Spinal cord (tissue), 10 donors: Measurements from ENCODE around the gene ASIC2. TPM values are rescaled to one million over a fixed set of nuclear protein-coding genes. Genes with fewer than 3 reads are reported as not detected.

ENCODE experiments used
- DNase-seq, 6 donors: peaks; one replicate each; pipeline versions ENCODE4 v3.0.0 to v3.0.0-alpha.2; 2013 to 2015; ENCODE audit warnings: low spot score in 6 of 6, low read depth in 4 of 6
- H3K27ac ChIP-seq: one replicate; pipeline ENCODE4 v1.5.1; 2013; ENCODE audit warnings: low read depth, low read length, control low read depth
- H3K27me3 ChIP-seq: one replicate; pipeline ENCODE4 v1.6.1; 2013; ENCODE audit warnings: low read length; ENCODE audit not compliant: control insufficient read depth, insufficient read depth
- H3K36me3 ChIP-seq: one replicate; pipeline ENCODE4 v1.6.1; 2013; ENCODE audit warnings: low read length; ENCODE audit not compliant: control insufficient read depth, insufficient read depth
- H3K4me1 ChIP-seq: one replicate; pipeline ENCODE4 v1.6.1; 2013; ENCODE audit warnings: low read length; ENCODE audit not compliant: control insufficient read depth, insufficient read depth
- H3K4me3 ChIP-seq: one replicate; pipeline ENCODE4 v1.5.1; 2013; ENCODE audit warnings: low read depth, low read length, control low read depth
- H3K9me3 ChIP-seq: one replicate; pipeline ENCODE4 v1.6.1; 2013; ENCODE audit warnings: low read length; ENCODE audit not compliant: control insufficient read depth, insufficient read depth
- WGBS: methylation state at CpG from one replicate; pipeline ENCODE4 v1.1.5; 2013; ENCODE audit warnings: missing lambda C conversion rate; ENCODE audit not compliant: insufficient coverage; 5-methylcytosine and 5-hydroxymethylcytosine counted together
- polyA plus RNA-seq, 2 donors: library from polyadenylated mRNA; unstranded; fragments of 120-200 nt; gene quantifications; one replicate each; pipeline ENCODE4 v1.2.1, GENCODE V29; 2013; ENCODE audit not compliant: insufficient read length in 2 of 2
- total RNA-seq, 2 donors: library from RNA; depleted of rRNA in 1 of 2; stranded (reverse); fragments of 120-200 nt in 1 of 2; fragments of >200 nt in 1 of 2; gene quantifications; one replicate each; pipeline versions ENCODE4 v1.2.3 to v1.2.4, GENCODE V29; 2013 to 2014
- donor health status: healthy.

ASIC2 gene
- total and polyA plus RNA-seq, 4 donors, result 6.7 to 44.2 (median 31.7) TPM

- Histone ChIP-seq H3K27me3 (no peaks in the 10 kb centered on the region), H3K27ac (no peak overlapping the region), H3K4me3 (no peak overlapping the region), H3K9me3 (no peaks in the 10 kb centered on the region), H3K36me3 (no peaks in the 10 kb centered on the region), H3K4me1 (peaks cover 23% of the 10 kb centered on the region)
- WGBS, result 26% methylated on average over 5 of the region's 5 CpGs
- DNase-seq, result peak in 2 of 6 donors; percentile 50 to 94
Measured at GRCh38 chr17:33120103-33120502, 173.0 kb downstream of the ASIC2 start.

GRCh38 chr17:33118391-33119075 lies 174.6 kb downstream of the ASIC2 start:
- WGBS, result 87% methylated on average over 5 of the region's 8 CpGs
- DNase-seq, result peak in 1 of 6 donors; percentile 37

GRCh38 chr17:33116021-33116551 lies 177.0 kb downstream of the ASIC2 start:
- no peak overlapping the region for H3K27ac ChIP-seq
- no peak overlapping the region for H3K4me3 ChIP-seq

More at GRCh38 chr17:33118391-33119075, 174.6 kb downstream of the ASIC2 start:
- H3K27me3 ChIP-seq, result no peaks in the 10 kb centered on the region
- no peaks in the 10 kb centered on the region for H3K9me3 ChIP-seq
- no peak overlapping the region for H3K4me3 ChIP-seq
- no peak overlapping the region for H3K27ac ChIP-seq
- H3K4me1 ChIP-seq, result peaks cover 26% of the 10 kb centered on the region
- no peaks in the 10 kb centered on the region for H3K36me3 ChIP-seq

GRCh38 chr17:33115366-33115765 lies 177.7 kb downstream of the ASIC2 start:
- 85% methylated on average over 4 of the region's 5 CpGs for WGBS
- Histone ChIP-seq H3K36me3 (peaks cover 2% of the 10 kb centered on the region), H3K27ac (no peak overlapping the region), H3K9me3 (no peaks in the 10 kb centered on the region), H3K4me1 (peaks cover 22% of the 10 kb centered on the region), H3K4me3 (no peak overlapping the region), H3K27me3 (no peaks in the 10 kb centered on the region)
- DNase-seq, result peak in 1 of 6 donors; percentile 45

More at GRCh38 chr17:33116021-33116551, 177.0 kb downstream of the ASIC2 start:
- Histone ChIP-seq H3K4me1 (peaks cover 23% of the 10 kb centered on the region), H3K36me3 (no peaks in the 10 kb centered on the region), H3K27me3 (no peaks in the 10 kb centered on the region), H3K9me3 (no peaks in the 10 kb centered on the region)
- peak in 3 of 6 donors; percentile 29 to 84 (median 72) for DNase-seq
- WGBS, result 49% methylated on average over 11 of the region's 13 CpGs

GRCh38 chr17:33113991-33114370 lies 179.1 kb downstream of the ASIC2 start:
- H3K9me3 ChIP-seq, result no peaks in the 10 kb centered on the region
- no peak overlapping the region for H3K27ac ChIP-seq
- peaks cover 16% of the 10 kb centered on the region for H3K4me1 ChIP-seq
- no peak overlapping the region for H3K4me3 ChIP-seq
- H3K27me3 ChIP-seq, result no peaks in the 10 kb centered on the region
- peaks cover 6% of the 10 kb centered on the region for H3K36me3 ChIP-seq
- WGBS, result no CpG with 5 or more reads among the region's 3 CpGs
- DNase-seq, result no peak

- Histone ChIP-seq H3K9me3 (no peaks in the 10 kb centered on the region), H3K27ac (no peak overlapping the region), H3K4me3 (no peak overlapping the region), H3K4me1 (peaks cover 16% of the 10 kb centered on the region), H3K36me3 (peaks cover 6% of the 10 kb centered on the region), H3K27me3 (no peaks in the 10 kb centered on the region)
- DNase-seq, result peak in 2 of 6 donors; percentile 41 to 80
- 29% methylated on average over 1 of the region's 6 CpGs for WGBS
Measured at GRCh38 chr17:33113276-33113990, 179.7 kb downstream of the ASIC2 start.

GRCh38 chr17:33112763-33113162 lies 180.3 kb downstream of the ASIC2 start:
- Histone ChIP-seq H3K9me3 (no peaks in the 10 kb centered on the region), H3K36me3 (peaks cover 6% of the 10 kb centered on the region), H3K4me3 (no peak overlapping the region), H3K27ac (no peak overlapping the region), H3K27me3 (no peaks in the 10 kb centered on the region), H3K4me1 (peaks cover 16% of the 10 kb centered on the region)
- 53% methylated on average over 3 of the region's 4 CpGs for WGBS
- DNase-seq, result no peak

GRCh38 chr17:33109336-33110072 lies 183.6 kb downstream of the ASIC2 start:
- no peak for DNase-seq
- WGBS, result 100% methylated on average over 5 of the region's 5 CpGs
- Histone ChIP-seq H3K4me3 (no peak overlapping the region), H3K36me3 (peaks cover 6% of the 10 kb centered on the region), H3K4me1 (no peaks in the 10 kb centered on the region), H3K27me3 (no peaks in the 10 kb centered on the region), H3K9me3 (no peaks in the 10 kb centered on the region), H3K27ac (no peak overlapping the region)

GRCh38 chr17:33106525-33107165 lies 186.4 kb downstream of the ASIC2 start:
- 83% methylated on average over 2 of the region's 6 CpGs for WGBS
- Histone ChIP-seq H3K27ac (no peak overlapping the region), H3K36me3 (peaks cover 6% of the 10 kb centered on the region), H3K4me3 (no peak overlapping the region), H3K9me3 (no peaks in the 10 kb centered on the region), H3K27me3 (no peaks in the 10 kb centered on the region), H3K4me1 (no peaks in the 10 kb centered on the region)
- DNase-seq, result no peak
